HFFc6 (cell line): Measurements from ENCODE around the gene EFEMP1. TPM values are rescaled to one million over a fixed set of nuclear protein-coding genes. Genes with fewer than 3 reads are reported as not detected.

Source experiments
- DNase-seq: peaks from one replicate; pipeline ENCODE4 v3.0.0-alpha.2; 2018
- H3K27ac Mint-ChIP-seq: 2 replicates; pipeline ENCODE4 v1.8.0; 2020; ENCODE audit warnings: mild to moderate bottlenecking, mixed read lengths
- H3K27me3 Mint-ChIP-seq: 2 replicates; pipeline ENCODE4 v1.8.0; 2021; ENCODE audit warnings: mild to moderate bottlenecking, moderate library complexity, mixed read lengths; ENCODE audit not compliant: insufficient read depth
- H3K36me3 Mint-ChIP-seq: 2 replicates; pipeline ENCODE4 v1.8.0; 2021; ENCODE audit warnings: low read depth, mixed read lengths
- H3K4me1 Mint-ChIP-seq: 2 replicates; pipeline ENCODE4 v1.8.0; 2020; ENCODE audit warnings: low read depth, mixed read lengths
- H3K4me3 Mint-ChIP-seq: 2 replicates; pipeline ENCODE4 v1.8.0; 2020; ENCODE audit warnings: mild to moderate bottlenecking, moderate library complexity, mixed read lengths
- H3K9me3 Mint-ChIP-seq: 2 replicates; pipeline ENCODE4 v1.8.0; 2020; ENCODE audit warnings: mild to moderate bottlenecking, mixed read lengths
- CTCF ChIP-seq: fragments of 200-600 bp; sonication (generic); IDR thresholded peaks from 2 replicates; pipeline ENCODE4 v1.5.0; 2021; ENCODE audit warnings: antibody characterized with exemption, mild to moderate bottlenecking
- total RNA-seq, 6 experiments: library from RNA; stranded (reverse); fragmentation: NEBNext Ultra II Directional; extraction: Animal tissue kit (Norgen Biotek cat#: 25700); gene quantifications; 2 replicates in 1 of 6; 3 replicates in 5 of 6; pipeline ENCODE4 v1.2.3, GENCODE V29; 2021

EFEMP1 gene
- total RNA-seq, 6 experiments from 2014 or later = 42.1 to 63.5 (median 51.9) TPM

GRCh38 chr2:55954306-55955035 lies 30.9 kb upstream of the EFEMP1 start:
- Mint-ChIP-seq H3K27me3 (no peaks in the 10 kb centered on the region; the same call in none of the 2 replicates), H3K9me3 (no peaks in the 10 kb centered on the region), H3K36me3 (no peaks in the 10 kb centered on the region), H3K4me3 (no peak overlapping the region), H3K27ac (no peak overlapping the region), H3K4me1 (peaks cover 21% of the 10 kb centered on the region)
- DNase-seq = no peak
- TF ChIP-seq CTCF = no peak

GRCh38 chr2:55952415-55952814 lies 28.8 kb upstream of the EFEMP1 start:
- no peak for DNase-seq
- no peaks in the 10 kb centered on the region; the same call in 1 of the 2 replicates for H3K27me3 Mint-ChIP-seq
- no peak overlapping the region for H3K27ac Mint-ChIP-seq
- no peaks in the 10 kb centered on the region for H3K36me3 Mint-ChIP-seq
- no peak for TF ChIP-seq CTCF
- no peaks in the 10 kb centered on the region for H3K9me3 Mint-ChIP-seq
- H3K4me1 Mint-ChIP-seq = peaks cover 16% of the 10 kb centered on the region
- no peak overlapping the region for H3K4me3 Mint-ChIP-seq

GRCh38 chr2:55951533-55951932 lies 28.0 kb upstream of the EFEMP1 start:
- no peak overlapping the region for H3K27ac Mint-ChIP-seq
- no peak overlapping the region for H3K4me3 Mint-ChIP-seq
- no peak for TF ChIP-seq CTCF
- H3K36me3 Mint-ChIP-seq = no peaks in the 10 kb centered on the region
- H3K4me1 Mint-ChIP-seq = peaks cover 19% of the 10 kb centered on the region
- H3K9me3 Mint-ChIP-seq = no peaks in the 10 kb centered on the region
- DNase-seq = no peak
- no peaks in the 10 kb centered on the region; the same call in 1 of the 2 replicates for H3K27me3 Mint-ChIP-seq

- H3K27me3 Mint-ChIP-seq = no peaks in the 10 kb centered on the region; the same call in 1 of the 2 replicates
- no peak for TF ChIP-seq CTCF
- peaks cover 19% of the 10 kb centered on the region for H3K4me1 Mint-ChIP-seq
- H3K4me3 Mint-ChIP-seq = no peak overlapping the region
- H3K27ac Mint-ChIP-seq = no peak overlapping the region
- H3K9me3 Mint-ChIP-seq = no peaks in the 10 kb centered on the region
- no peak for DNase-seq
- peaks cover 7% of the 10 kb centered on the region; the same call in 1 of the 2 replicates for H3K36me3 Mint-ChIP-seq
Observed at GRCh38 chr2:55949613-55950012, 26.0 kb upstream of the EFEMP1 start.

- Mint-ChIP-seq H3K4me1 (peaks cover 19% of the 10 kb centered on the region), H3K9me3 (no peaks in the 10 kb centered on the region)
- no peak for DNase-seq
Observed at GRCh38 chr2:55949211-55949610, 25.6 kb upstream of the EFEMP1 start.

More at GRCh38 chr2:55949211-55949610, 25.6 kb upstream of the EFEMP1 start:
- Mint-ChIP-seq H3K27ac (no peak overlapping the region), H3K36me3 (peaks cover 7% of the 10 kb centered on the region; the same call in 1 of the 2 replicates), H3K27me3 (no peaks in the 10 kb centered on the region; the same call in 1 of the 2 replicates), H3K4me3 (no peak overlapping the region)
- no peak for TF ChIP-seq CTCF
